Glutamatergic neuron (in vitro differentiated cells): ENCODE measurements around the gene THBS4. TPM values are rescaled to one million over a fixed set of nuclear protein-coding genes. Genes with fewer than 3 reads are reported as not detected.

Experiments
- DNase-seq: peaks from one replicate; pipeline ENCODE4 v3.0.0; 2022
- H3K27ac Mint-ChIP-seq: one replicate; pipeline ENCODE4 v1.8.0; 2020; ENCODE audit warnings: mild to moderate bottlenecking, mixed read lengths, inconsistent platforms; ENCODE audit not compliant: unreplicated experiment
- H3K27me3 Mint-ChIP-seq: one replicate; pipeline ENCODE4 v1.8.0; 2020; ENCODE audit warnings: mild to moderate bottlenecking, moderate library complexity, mixed read lengths, inconsistent platforms; ENCODE audit not compliant: unreplicated experiment
- H3K36me3 Mint-ChIP-seq: one replicate; pipeline ENCODE4 v1.8.0; 2020; ENCODE audit warnings: mild to moderate bottlenecking, mixed read lengths, inconsistent platforms; ENCODE audit not compliant: unreplicated experiment
- H3K4me1 Mint-ChIP-seq: one replicate; pipeline ENCODE4 v1.8.0; 2020; ENCODE audit warnings: mild to moderate bottlenecking, low read depth, mixed read lengths, inconsistent platforms; ENCODE audit not compliant: unreplicated experiment
- H3K4me3 Mint-ChIP-seq: one replicate; pipeline ENCODE4 v1.8.0; 2020; ENCODE audit warnings: mild to moderate bottlenecking, mixed read lengths, inconsistent platforms; ENCODE audit not compliant: unreplicated experiment
- H3K9me3 Mint-ChIP-seq: one replicate; pipeline ENCODE4 v1.8.0; 2020; ENCODE audit warnings: mild to moderate bottlenecking, moderate library complexity, mixed read lengths, inconsistent platforms; ENCODE audit not compliant: unreplicated experiment
- long read RNA-seq: library from polyadenylated mRNA; unstranded; transcript quantifications from one replicate; pipeline ENCODE4 v2.0.0, GENCODE V29; 2020; ENCODE audit not compliant: unreplicated experiment
- total RNA-seq: library from RNA; stranded (reverse); fragmentation: NEBNext Ultra II Directional; extraction: Animal tissue kit (Norgen Biotek cat#: 25700); gene quantifications from one replicate; pipeline ENCODE4 v1.2.1, GENCODE V29; 2021; ENCODE audit not compliant: unreplicated experiment
- TF ChIP-seq, protein P1 (sequence below): fragments of 200-600 bp; sonication (generic); IDR thresholded peaks from one replicate; pipeline ENCODE4 v1.5.0; 2021; ENCODE audit not compliant: partially characterized antibody, unreplicated experiment

Gene THBS4
- total RNA-seq = 41.1 TPM
- long read RNA-seq, partial matches to known transcripts = 0 of 7 reads
- long read RNA-seq, other reads (novel, unspliced or antisense) = 4 of 7 reads

DNA sequence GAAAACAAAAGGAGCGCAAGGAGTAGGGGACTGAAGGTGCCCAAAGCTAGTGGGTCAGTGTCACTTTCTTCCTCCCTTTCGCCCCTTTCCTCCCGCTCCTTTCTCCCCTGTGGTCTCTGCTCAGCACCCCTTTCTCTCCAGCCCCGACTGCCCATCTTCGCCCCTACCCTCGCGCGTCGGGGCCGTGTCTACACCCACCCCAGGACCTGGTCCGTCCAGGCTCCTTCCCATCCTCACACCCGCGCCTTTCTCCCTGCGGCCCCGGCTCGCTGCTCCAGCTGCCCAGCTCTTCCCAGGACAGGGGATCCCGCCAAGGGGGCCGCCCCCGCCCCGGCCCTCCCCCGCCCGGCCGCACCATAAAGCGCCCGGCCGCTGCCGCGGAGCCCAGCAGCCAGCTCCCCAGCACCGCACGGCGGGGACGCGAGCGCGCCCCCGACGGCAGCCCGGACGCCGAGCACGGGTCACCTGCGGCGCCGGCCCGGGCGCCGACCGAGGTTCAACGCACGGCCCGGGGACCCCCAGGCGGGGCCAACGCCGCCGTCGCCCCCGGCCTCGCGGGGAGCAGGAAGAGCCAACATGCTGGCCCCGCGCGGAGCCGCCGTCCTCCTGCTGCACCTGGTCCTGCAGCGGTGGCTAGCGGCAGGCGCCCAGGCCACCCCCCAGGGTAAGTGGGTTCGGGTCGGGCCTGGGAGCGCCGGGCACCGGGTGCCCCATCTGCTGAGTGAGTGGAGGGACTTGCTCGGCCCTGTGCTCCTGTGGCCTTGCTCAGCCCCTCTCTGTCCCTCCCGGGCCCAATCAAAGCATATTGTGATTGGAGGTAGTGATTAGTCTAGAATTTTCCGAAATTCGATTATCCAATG lies at the start of gene THBS4:
THBS4 (plus strand) TSS at position 387 of the 860 bp plus-strand sequence; CDS start at position 577, 190 bp downstream.
- peak; percentile 45 for DNase-seq
- no peaks in the 10 kb centered on the region for H3K36me3 Mint-ChIP-seq
- peaks cover 8% of the 10 kb centered on the region for H3K4me1 Mint-ChIP-seq
- peak within 1 kb of the TSS; percentile 14 for H3K27ac Mint-ChIP-seq
- no peaks in the 10 kb centered on the region for H3K9me3 Mint-ChIP-seq
- no peaks in the 10 kb centered on the region for H3K27me3 Mint-ChIP-seq
- TF ChIP-seq, protein P1, sequence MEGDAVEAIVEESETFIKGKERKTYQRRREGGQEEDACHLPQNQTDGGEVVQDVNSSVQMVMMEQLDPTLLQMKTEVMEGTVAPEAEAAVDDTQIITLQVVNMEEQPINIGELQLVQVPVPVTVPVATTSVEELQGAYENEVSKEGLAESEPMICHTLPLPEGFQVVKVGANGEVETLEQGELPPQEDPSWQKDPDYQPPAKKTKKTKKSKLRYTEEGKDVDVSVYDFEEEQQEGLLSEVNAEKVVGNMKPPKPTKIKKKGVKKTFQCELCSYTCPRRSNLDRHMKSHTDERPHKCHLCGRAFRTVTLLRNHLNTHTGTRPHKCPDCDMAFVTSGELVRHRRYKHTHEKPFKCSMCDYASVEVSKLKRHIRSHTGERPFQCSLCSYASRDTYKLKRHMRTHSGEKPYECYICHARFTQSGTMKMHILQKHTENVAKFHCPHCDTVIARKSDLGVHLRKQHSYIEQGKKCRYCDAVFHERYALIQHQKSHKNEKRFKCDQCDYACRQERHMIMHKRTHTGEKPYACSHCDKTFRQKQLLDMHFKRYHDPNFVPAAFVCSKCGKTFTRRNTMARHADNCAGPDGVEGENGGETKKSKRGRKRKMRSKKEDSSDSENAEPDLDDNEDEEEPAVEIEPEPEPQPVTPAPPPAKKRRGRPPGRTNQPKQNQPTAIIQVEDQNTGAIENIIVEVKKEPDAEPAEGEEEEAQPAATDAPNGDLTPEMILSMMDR = no peak
- peak within 1 kb of the TSS; percentile 78 for H3K4me3 Mint-ChIP-seq

DNA sequence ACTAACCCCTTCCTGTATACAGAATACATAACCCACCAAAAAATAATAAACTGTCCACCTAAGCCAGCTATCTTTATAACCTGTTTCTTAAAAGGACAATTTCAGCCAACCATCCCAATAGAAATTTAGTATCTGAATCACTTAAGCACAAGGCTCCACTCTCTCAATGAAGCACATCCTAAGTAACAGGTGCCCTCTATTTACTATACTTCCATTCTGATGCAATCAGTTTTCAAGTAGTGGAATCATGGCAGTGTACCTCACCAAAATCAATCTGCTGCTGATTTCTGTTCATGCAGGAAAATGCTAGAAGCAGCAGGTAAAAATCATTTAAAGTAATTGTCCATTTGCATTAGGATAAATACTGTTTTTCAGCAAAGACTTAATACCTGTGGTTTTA lies 48.9 kb upstream of the THBS4 start:
- Mint-ChIP-seq H3K4me3 (no peak overlapping the region), H3K27ac (no peak overlapping the region), H3K27me3 (no peaks in the 10 kb centered on the region), H3K4me1 (peaks cover 5% of the 10 kb centered on the region), H3K36me3 (no peaks in the 10 kb centered on the region), H3K9me3 (peaks cover 2% of the 10 kb centered on the region)
- DNase-seq = no peak
- TF ChIP-seq, protein P1 = no peak

DNA sequence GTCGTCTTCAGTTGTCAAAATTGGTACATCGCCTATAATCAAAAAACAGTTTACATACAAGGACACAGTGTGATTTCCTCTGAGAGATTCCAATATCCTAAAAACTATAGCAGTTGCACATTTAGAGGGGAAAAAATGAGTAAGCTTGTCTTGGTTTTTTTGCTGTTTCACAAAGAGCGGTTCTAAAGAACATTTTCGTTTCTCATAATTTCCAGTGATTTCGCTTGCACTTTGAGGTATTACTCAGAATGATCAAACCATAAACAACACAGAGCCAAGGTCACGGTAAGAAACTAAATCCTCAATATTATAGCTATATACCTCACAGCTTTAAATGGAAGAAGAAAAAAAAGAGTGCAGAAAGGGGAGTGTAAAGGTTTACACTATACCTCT lies 44.9 kb upstream of the THBS4 start:
- TF ChIP-seq, protein P1 = no peak
- H3K27me3 Mint-ChIP-seq = no peaks in the 10 kb centered on the region
- no peak for DNase-seq
- peaks cover 8% of the 10 kb centered on the region for H3K4me1 Mint-ChIP-seq
- peak overlapping the region; percentile 88 for H3K27ac Mint-ChIP-seq
- no peaks in the 10 kb centered on the region for H3K36me3 Mint-ChIP-seq
- peak overlapping the region; percentile 97 for H3K4me3 Mint-ChIP-seq
- H3K9me3 Mint-ChIP-seq = peaks cover 2% of the 10 kb centered on the region

DNA sequence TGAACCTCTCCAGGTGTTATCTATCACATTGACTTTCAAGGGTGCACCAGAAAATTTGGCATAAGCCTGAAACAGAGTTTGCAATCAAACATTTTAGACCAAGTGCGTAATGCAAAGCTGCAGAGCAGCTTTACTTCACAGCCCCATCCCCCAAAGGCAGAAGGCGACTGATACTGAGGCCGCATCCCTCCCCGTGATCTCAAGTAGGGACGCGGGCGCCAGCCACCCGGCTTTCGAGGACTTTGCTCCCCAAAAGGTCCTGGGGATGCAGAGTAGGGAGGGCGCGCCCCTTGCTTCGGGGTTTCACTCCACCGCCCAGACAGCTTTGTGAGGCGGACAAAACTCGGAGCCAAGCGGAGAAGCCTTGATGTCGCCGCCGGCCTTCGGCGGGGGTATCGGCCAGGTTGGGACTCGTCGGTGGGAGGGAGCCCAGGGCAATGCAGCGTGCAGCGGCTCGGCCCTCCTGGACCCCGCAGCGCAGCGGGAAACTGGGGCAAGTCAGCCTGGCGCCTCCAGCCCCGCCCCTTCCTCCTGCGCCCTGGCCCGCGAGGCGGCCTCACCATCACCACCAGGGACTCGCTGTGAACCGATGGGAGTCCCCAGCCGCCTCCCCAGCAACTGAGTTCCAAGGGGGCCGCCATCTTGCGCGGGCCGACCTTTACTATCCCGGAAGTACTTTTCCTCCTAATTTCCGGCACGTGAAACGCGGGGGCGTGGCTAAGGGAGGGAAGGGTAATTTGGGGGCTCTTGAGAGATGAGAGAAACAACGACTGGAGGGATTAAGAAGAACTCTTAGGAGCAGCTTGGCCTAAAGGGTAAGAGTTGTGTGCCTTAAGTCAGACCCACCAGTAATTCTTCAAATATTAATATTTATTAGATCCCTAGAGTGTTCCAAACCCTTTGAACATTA lies 44.3 kb upstream of the THBS4 start, which contains the start of gene MTX3:
MTX3 (minus strand) TSS at position 665 of the 910 bp plus-strand sequence; CDS start at position 641, 24 bp downstream.
- H3K36me3 Mint-ChIP-seq = no peaks in the 10 kb centered on the region
- peaks cover 8% of the 10 kb centered on the region for H3K4me1 Mint-ChIP-seq
- DNase-seq = peak; percentile 92
- H3K27me3 Mint-ChIP-seq = no peaks in the 10 kb centered on the region
- TF ChIP-seq, protein P1 = no peak
- peak within 1 kb of the TSS; percentile 92 for H3K27ac Mint-ChIP-seq
- H3K4me3 Mint-ChIP-seq = peak within 1 kb of the TSS; percentile 97
- H3K9me3 Mint-ChIP-seq = peaks cover 2% of the 10 kb centered on the region
